ENCODE data around the gene NUMB.
A peak's percentile ranks its signal among the peaks of the same experiment; 100 is the strongest.

NUMB gene

GRCh38 chr14:73466861-73467260 is 8.5 kb upstream of the NUMB start:
- no peak for TF ChIP-seq CTCF (conservative IDR thresholded peaks at IDR 0.05; ENCODE audit: low read depth, low read length)
- no peak overlapping the region for H3K4me3 ChIP-seq (ENCODE audit: low read depth, low read length)
- no peak for DNase-seq (ENCODE audit: low read depth)

- no peak for TF ChIP-seq CTCF (conservative IDR thresholded peaks at IDR 0.05; ENCODE audit: low read depth, low read length)
- peak; percentile 17 for DNase-seq (ENCODE audit: low read depth)
- H3K4me3 ChIP-seq (ENCODE audit: low read depth, low read length), result no peak overlapping the region
These were observed 7.6 kb upstream of the NUMB start for GRCh38 chr14:73465823-73466532.

- no peak for TF ChIP-seq CTCF (conservative IDR thresholded peaks at IDR 0.05; ENCODE audit: low read depth, low read length)
- peak; percentile 96 for DNase-seq (ENCODE audit: low read depth)
- H3K4me3 ChIP-seq (ENCODE audit: low read depth, low read length), result peak overlapping the region; percentile 34
These were observed 5.1 kb upstream of the NUMB start for GRCh38 chr14:73463411-73463810.

GRCh38 chr14:73462815-73463214 is 4.5 kb upstream of the NUMB start:
- no peak for TF ChIP-seq CTCF (conservative IDR thresholded peaks at IDR 0.05; ENCODE audit: low read depth, low read length)
- DNase-seq (ENCODE audit: low read depth), result peak; percentile 50
- peak overlapping the region; percentile 34 for H3K4me3 ChIP-seq (ENCODE audit: low read depth, low read length)

- peak; percentile 61 for DNase-seq (ENCODE audit: low read depth)
- TF ChIP-seq CTCF (conservative IDR thresholded peaks at IDR 0.05; ENCODE audit: low read depth, low read length), result no peak
- H3K4me3 ChIP-seq (ENCODE audit: low read depth, low read length), result peak overlapping the region; percentile 31
These were observed 3.8 kb upstream of the NUMB start for GRCh38 chr14:73462048-73462715.

GRCh38 chr14:73461478-73462047 is 3.2 kb upstream of the NUMB start:
- peak overlapping the region; percentile 31 for H3K4me3 ChIP-seq (ENCODE audit: low read depth, low read length)
- no peak for TF ChIP-seq CTCF (conservative IDR thresholded peaks at IDR 0.05; ENCODE audit: low read depth, low read length)
- DNase-seq (ENCODE audit: low read depth), result no peak
